GM18870 (cell line): ENCODE results near the gene NUTF2.

Source experiments
- ATAC-seq: cut with Tn5 transposase; IDR thresholded peaks from one replicate; pipeline ENCODE4 v1.9.1; 2021; ENCODE audit warnings: moderate library complexity; ENCODE audit not compliant: unreplicated experiment

The NUTF2 gene

GRCh38 chr16:67917140-67917851, 70.6 kb downstream of the NUTF2 start:
- no peak for ATAC-seq

GRCh38 chr16:67917852-67918236, 71.1 kb downstream of the NUTF2 start:
- no peak for ATAC-seq

GRCh38 chr16:67919622-67920221, 73.0 kb downstream of the NUTF2 start:
- ATAC-seq, result no peak
